NOMO-1 treated with dmso at 0.1 percent for 144 hours (cell line): Measurements from ENCODE around the gene SLC38A5.
"Not testable (repeated sequence)": the region's sequence is repeated elsewhere in the genome, so short reads cannot be mapped to it uniquely, and the experiment has no call there.

Experiments used
- DNase-seq: peaks from one replicate; lab custom pipeline; 2025; ENCODE audit not compliant: unreplicated experiment; lab: John Stamatoyannopoulos, UW

SLC38A5 gene

DNA sequence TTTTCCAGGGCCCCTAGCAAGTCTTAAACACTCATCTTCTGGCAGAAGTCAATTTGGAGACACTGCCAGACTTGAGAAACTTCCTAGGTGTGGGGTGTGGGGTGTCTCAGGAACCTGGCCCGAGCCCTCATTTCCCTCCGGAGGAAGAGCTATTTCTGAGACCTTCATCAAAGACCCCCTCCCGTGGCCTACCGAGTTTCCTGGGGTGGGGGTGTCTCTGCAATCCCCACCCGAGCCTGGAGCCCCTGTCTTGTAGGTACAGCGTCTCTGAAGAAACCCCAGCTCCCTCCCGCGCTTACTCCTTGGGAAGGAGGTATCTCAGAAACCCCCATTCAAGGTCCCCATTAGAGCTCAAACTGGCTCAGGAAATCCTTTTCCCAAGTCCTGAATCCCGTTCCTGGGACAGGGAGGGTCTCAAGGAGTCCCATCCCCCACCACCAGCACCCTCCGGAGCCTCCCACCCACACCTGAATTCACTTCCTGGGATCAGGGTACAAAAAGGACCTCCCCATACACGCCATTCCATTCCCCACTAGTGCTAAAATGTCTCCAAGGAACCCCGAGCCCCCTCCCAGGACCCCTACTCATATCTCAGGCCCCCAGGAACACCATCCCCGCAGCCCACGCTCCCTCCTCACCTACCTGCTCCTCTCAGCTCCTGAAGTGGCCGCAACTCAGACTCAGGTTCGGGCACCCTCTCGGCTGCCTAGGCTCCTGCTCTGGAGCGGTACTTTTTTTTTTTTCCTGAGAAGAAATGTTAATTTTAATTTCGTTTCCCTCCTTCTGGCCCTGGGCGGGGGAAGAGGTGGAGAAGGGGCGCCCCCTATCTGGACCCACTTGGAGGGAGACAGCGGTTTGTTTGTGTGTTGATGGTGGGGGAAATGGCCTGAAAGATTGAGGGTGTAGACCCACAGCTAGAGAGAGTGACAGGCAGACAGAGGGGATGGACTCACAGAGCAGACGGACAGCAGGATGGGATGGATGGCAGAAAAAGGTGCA lies 1.1 kb downstream of the SLC38A5 start:
- no peak for DNase-seq

DNA sequence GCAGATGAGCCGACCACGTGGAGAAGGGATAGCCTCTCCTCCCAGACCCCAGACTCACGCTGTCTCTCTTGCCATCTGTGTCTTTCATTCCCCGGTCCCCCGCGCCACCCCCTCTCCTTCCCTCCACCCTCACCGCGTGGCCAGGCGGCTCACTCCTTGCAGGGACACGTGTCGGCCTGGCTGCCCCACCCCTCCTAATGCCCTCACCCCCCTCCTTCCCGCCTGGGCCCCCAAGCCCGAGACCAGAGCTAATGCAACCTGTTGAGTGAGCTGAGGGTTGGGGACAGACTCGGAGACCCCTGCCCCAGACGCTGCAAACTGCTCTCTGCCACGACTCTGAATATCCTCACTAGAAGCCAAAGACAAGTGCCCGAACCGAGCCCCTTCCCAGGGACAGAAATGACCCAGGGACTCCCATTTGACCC lies 1.8 kb downstream of the SLC38A5 start:
- no peak for DNase-seq

DNA sequence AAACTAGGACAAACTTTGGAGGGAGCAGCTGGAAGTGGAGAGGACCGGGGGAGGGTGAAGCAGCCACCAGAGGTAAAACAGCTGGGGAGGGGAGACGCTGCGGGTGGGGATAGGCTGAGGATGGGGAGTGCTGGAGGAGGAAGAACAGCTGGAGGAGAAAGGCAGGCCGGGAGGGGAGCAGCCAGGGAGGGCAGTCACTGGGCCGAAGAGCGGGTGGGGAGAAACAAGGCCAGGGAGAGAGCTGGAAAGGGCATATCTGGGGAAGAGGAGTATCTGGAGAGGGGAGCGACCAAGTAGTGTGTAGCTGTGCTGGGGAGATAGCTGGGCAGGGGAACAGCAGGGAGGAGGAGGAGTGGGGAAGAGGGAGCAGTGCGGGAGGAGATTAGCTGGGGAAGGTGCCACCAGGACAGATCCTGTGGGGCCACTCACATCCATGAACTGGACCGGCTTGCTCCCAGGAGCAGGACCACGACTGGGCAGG lies 2.7 kb downstream of the SLC38A5 start:
- DNase-seq: no peak

DNA sequence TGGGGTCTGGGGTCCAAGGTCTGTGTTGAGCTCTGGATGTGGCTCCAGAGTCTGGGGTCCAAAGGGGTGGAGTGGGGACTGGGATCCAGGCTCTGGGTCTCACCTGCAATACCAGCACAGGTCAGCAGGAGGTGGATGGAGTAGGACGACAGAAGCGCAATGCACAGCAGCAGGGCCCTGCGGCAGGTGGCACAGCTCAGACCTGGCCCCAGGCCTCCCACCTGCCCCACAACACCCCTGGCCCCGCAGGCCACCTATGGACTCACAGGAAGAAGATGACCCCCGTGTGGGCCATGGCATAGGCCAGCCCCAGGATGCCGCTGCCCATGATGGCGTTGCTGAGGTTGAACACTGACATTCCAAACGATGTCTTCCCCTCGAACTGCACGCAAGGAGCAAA lies 3.4 kb downstream of the SLC38A5 start:
- no peak for DNase-seq

DNA sequence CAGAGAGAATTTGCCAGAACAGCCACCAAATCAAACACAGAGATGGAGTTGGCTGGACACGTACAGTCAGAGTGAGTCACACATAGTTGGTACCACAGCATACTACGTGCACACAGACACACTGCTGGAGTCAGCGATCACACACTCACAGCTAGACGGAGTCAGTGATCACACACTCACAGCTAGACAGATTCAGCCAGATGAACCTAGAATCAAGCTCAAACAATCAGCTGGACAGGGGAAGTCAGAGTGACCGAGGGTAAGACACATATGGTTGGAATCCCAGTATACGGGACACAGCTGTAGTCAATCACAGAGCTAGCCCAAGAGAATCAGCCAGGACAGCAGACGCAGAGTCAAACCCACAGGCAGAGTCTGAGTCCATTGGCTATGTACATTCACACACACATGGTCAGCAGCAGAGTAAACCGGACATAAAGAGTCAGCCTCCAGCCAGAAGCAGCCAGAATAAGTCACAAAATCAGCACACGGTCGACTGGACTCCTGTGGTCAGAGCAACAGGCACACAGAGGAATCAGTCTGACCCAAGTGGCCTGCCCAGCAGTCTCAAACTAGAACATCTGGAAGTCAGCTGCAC lies 4.6 kb downstream of the SLC38A5 start:
- no peak for DNase-seq

DNA sequence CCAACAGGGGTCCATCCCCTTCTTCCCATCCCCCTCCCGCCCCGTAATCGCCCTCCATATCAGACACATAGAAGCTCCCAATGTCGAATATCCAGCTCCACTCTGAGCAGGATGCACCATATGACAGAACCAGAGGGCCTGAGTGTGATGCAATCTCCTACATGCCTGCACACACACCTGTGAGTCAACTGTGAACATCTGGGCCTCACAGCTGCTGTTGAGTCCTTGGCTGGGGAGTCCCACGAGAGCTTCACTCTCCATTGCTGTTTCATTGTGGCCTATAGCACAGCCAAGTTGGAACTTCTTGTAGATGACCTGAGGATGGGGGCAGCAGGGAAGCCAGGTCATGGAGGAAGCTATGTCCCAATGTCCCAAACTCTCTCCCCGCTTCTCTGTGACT lies 8.2 kb downstream of the SLC38A5 start:
- no peak for DNase-seq

DNA sequence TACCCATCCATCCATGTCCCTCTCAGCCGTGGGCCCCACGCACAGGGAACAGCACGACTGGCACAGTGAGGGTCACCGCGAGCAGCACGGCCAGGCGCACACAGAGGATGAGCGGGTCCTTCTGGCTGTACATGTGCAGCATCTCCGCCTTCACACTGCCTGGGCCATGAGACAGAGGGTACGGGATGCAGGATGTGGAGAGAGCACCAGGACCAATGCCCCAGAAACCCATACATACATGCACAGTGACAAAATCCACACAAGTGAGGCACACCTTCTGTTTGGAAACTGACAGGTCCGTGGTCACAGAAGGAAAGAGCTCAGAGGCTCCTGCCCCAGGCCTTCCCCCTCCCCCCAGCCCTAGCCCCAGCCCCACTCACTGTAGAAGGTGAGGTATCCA lies 9.5 kb downstream of the SLC38A5 start:
- no peak for DNase-seq

DNA sequence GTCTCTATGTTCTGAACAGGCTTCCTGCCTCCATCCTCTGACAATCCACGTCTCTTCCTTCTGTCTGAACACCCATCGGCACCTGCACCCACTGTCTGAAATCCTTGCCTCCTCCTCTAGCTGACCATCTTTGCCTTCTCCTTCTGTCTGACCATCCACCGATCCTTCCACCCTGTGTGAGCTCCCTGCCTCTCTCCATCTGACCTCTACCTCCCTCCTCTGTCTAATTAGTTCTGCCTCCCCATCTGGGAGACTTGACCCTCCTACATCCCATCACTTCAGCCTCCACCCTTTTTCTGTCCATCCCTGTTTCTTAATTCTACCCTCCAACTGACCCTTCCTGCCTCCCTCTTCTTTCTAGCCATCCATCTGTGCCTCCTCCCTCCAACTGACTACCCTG lies 10.0 kb downstream of the SLC38A5 start:
- no peak for DNase-seq

DNA sequence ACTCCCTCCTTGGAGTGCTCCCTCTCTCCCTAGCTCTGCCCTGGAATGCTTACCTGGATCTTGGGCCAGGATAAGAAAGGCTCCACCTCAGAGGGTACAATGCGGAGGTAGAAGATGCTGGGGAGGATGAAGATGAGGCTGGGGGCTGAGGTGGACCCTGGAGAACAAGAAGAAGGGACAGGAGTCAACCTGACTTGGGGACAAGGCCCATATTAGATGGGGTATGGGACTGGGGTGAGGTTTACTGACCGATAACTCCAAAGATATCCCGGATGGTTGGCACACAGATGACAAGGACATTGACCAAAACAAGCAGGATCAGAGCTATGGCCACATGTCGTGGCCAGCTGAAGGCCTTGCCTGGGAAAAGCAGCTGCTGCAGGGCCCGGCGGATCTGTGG lies 10.6 kb downstream of the SLC38A5 start:
- no peak for DNase-seq

DNA sequence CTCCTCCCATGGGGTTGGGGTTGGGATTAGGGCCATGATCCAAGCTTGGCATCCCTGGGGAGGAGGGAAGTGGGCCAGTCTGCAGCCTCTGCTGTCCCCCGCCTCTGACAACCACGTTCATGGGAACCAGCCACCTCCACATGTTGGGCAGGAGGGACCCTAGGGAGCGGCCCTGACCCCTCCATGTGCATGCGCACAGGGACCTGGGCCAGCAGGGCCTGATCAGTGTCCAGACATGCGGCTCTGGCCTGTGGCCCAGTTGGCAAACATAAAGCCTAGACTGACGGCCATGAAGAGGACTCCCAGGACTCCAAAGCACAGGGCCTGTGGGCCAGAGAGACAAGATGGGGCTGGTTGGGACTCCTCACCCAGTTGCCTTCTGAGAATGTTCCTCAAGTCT lies 11.3 kb downstream of the SLC38A5 start:
- DNase-seq: no peak

DNA sequence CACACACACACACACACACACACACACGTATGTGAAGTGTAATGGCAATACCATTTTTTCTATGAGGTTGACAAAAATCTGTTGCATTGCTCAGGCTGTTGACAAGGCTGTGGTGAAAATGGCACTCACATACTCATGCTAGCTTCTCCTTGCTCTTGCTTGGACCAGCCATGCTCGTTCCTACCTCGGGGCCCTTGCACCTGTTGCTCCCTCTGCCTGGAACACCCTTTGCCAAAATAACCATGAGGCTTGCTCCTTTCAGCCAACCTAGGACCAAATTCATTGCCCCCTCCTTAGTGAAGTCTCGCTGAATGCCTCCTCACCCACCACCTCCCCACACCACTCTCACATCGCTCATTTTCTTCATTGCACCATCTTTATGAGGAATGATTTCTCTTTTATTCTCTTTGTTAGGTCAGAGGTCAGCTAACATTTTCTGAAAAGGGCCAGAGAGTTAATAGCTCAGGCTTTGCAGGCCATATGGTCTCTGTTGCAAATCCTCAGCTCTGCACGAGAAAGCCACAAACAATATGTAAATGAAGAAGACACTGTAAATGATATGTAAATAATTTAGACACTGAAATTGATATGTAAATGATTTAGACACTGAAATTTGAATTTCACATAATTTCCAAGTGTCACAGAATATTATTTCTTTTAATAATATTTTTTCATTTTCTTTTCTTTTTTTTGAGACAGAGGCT lies 13.3 kb downstream of the SLC38A5 start:
- DNase-seq: no peak

DNA sequence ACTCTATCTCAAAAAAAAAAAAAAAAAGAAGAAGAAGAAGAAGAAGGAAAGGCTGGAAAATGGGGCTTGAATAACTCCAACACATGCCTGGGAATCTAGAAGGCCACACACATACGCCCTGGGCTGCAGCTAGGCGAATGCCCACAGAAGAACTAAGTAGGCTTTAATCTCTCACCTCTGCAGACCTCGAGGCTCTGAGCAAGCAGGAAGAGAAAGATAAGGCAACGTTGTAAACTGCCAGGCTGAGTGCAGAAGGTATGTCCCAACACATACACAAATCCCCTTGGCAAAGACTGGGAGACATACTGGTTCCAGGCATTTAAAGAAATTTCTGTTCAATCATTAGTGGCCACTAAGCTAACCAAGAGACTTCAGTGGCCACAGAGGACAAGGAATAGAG lies 18.4 kb downstream of the SLC38A5 start:
- DNase-seq: no peak

DNA sequence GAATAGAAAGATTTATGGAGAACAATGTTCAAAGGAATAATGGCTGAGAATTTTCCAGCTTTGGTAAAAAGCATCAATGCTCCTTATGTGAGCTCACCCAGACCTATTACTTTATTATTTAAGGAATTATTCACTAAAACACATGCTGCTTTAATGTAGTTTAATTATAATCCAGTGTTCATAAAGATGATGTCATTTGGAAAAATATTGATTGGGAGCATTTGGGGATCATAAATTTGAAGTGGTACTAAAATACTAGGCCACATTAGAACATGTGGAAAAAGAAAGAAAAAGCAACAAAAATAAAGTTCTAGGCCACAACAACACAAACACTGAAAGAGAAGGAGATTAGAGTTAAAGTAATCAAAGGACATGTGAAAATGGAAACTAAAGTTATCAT lies 20.0 kb downstream of the SLC38A5 start:
- DNase-seq: no peak

DNA sequence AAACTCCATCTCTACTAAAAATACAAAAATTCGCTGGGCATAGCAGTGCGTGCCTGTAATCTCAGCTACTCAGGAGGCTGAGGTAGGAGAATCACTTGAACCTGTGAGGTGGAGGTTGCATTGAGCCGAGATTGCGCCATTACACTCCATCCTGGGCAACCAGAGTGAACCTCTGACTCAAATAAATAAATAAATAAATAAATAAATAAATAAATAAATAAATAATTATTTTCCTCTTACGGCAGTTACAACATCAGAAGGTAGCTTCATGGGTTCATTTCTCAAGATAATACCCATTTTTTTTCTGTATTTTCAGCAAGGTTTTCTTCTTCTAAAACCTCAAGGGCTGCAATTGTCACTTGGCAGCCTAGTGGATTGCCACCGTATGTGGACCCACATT lies 22.9 kb downstream of the SLC38A5 start:
- not testable (repeated sequence) for DNase-seq

DNA sequence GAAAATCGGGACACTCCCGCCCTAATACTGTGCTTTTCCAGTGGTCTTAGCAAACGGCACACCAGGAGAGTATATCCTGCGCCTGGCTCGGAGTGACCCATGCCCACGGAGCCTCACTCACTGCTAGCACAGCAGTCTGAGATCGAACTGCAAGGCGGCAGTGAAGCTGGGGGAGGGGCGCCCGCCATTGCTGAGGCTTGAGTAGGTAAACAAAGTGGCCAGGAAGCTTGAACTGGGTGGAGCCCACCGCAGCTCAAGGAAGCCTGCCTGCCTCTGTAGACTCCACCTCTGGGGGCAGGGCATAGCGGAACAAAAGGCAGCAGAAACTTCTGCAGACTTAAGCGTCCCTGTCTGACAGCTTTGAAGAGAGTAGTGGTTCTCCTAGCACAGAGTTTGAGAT lies 36.3 kb downstream of the SLC38A5 start:
- DNase-seq: not testable (repeated sequence)

DNA sequence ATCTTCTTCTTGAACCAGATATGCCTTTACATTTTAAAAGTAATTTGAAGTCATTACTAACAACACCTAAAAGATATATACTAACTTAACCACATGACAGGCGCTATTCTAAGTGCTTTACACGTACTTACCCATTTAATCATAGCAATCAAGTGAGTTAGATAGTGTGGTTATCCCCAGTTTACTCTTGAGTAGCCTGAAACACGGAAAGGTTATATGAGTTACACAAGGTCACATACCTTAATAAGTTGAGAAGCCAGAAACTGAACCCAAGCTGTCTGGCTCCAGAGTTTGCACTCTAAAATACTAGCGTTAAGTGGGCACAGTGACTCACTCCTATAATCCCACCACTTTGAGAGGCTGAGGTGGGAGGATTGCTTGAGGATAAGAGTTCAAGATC lies 39.9 kb downstream of the SLC38A5 start:
- not testable (repeated sequence) for DNase-seq

DNA sequence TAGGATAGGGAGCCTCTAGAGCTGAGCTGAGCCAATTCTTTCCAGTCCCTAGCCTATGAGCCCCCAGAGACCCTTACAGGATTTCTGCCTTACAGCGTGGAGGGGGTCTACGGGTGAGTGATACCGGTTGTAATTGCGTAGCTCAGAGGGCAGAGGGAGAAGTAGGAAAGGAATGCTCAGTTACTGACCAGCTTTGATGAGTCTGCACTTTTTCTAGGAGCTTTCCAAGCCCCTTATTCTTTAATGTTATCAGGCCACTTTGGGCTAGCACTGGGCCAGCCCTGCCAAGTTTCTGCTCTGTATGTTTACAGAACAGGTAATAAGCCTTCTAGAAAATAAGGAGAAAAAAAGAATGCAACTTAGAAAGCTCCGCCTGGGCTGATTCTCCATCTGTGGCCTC lies 40.5 kb downstream of the SLC38A5 start:
- DNase-seq: not testable (repeated sequence)

DNA sequence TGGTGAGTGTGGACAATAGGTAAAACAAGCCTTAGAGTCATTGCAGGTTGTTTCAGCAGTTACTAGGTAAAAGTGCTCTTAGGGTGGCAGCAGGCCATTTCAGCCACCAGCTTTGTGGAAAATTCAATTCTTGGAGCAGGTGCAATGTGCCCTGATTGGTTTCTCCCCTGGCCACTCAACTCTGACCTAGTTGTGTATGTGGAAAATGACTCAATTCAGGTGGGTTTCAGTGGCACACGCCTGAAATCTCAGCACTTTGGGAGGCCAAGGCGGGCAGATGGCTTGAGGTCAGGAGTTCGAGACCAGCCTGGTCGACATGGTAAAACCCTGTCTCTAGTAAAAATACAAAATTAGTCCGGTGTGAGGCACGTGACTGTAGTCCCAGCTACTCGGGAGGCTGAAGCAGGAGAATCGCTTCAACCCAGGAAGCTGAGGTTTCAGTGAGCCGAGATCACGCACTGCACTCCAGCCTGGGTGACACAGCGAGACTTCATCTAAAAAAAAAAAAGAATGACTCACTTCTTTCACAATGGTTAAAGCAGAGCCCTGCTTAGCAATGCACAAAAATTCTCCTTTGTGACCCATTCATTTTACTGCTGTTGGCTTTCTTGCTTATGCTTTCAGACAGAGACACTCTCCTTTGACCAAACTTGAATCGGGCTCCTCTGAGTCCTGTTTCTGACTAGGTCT lies 42.9 kb downstream of the SLC38A5 start:
- DNase-seq: not testable (repeated sequence)

DNA sequence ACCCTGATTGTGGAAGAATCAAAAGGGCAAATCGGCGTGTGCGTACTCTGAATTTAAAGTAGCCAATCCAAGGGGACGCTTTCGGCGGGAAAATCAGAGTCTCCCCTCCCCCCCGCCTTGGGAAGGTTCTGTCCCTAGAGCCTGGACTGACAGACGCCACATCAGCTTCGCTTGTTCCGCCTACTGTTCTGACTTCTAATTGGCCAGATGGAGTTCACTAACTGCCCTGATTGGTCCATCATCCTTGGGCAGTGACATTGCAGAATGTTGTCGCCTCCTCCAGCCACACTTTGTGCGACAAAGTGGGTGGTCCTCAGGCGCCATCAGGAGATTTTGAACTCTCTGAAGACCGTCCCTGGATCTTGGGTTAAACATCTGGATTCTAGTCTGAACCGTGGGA lies 58.2 kb downstream of the SLC38A5 start, which contains the start of gene SSX4B:
TSS of gene SSX4B (minus strand) at position 101 of the 400 bp plus-strand sequence. CDS start 588 bp downstream, outside the sequence.
- DNase-seq: not testable (repeated sequence)
